Measurements from ENCODE around the gene GUCY1A1. TPM values are rescaled to one million over a fixed set of nuclear protein-coding genes. Genes with fewer than 3 reads are reported as not detected.

Gene GUCY1A1
- total RNA-seq, 1 experiment from 2014 or later = 23.6 TPM

DNA sequence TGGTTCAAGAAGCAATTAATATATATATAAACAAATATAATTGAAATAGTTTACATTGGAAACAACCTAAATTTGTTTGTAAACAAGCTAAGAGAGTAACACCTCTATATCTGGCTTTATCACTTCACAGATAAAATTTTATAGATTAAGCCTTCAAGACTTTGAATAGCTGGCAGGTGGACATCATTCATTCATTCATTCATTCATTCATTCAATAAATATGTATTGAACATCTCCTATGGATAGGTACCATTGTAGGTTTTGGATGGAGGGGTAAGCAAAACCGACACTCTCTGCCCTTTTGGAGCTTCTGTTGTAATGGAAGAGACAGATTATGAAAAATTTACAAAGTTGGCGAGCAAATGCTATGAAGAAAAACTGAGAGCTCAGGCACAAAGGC is 35.2 kb downstream of the GUCY1A1 start:
- no peak overlapping the region for H3K4me3 Mint-ChIP-seq (ENCODE audit: low read depth, unreplicated experiment)
- DNase-seq = no peak
- CTCF ChIA-PET = no interaction called here
- BruUV-seq (replicated peaks) = no TSS peak
- H3K9me3 Mint-ChIP-seq (ENCODE audit: low read depth, unreplicated experiment) = no peaks in the 10 kb centered on the region
- H3K4me1 Mint-ChIP-seq (ENCODE audit: low read depth, unreplicated experiment) = peaks cover 43% of the 10 kb centered on the region
- TF ChIP-seq, protein P1, sequence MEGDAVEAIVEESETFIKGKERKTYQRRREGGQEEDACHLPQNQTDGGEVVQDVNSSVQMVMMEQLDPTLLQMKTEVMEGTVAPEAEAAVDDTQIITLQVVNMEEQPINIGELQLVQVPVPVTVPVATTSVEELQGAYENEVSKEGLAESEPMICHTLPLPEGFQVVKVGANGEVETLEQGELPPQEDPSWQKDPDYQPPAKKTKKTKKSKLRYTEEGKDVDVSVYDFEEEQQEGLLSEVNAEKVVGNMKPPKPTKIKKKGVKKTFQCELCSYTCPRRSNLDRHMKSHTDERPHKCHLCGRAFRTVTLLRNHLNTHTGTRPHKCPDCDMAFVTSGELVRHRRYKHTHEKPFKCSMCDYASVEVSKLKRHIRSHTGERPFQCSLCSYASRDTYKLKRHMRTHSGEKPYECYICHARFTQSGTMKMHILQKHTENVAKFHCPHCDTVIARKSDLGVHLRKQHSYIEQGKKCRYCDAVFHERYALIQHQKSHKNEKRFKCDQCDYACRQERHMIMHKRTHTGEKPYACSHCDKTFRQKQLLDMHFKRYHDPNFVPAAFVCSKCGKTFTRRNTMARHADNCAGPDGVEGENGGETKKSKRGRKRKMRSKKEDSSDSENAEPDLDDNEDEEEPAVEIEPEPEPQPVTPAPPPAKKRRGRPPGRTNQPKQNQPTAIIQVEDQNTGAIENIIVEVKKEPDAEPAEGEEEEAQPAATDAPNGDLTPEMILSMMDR (IDR thresholded peaks at IDR 0.05; ENCODE audit: unreplicated experiment) = no peak
- intact Hi-C loops (cut with micrococcal nuclease; ENCODE audit: unreplicated experiment) = loop anchor here (5.0 kb wide), 1 partner anchor 55 kb away; the partner anchor contains the start of gene GUCY1B1
- peaks cover 11% of the 10 kb centered on the region for H3K36me3 Mint-ChIP-seq (ENCODE audit: insufficient read depth, unreplicated experiment)
- H3K27ac Mint-ChIP-seq (ENCODE audit: unreplicated experiment) = no peak overlapping the region
- H3K27me3 Mint-ChIP-seq (ENCODE audit: unreplicated experiment) = no peaks in the 10 kb centered on the region

DNA sequence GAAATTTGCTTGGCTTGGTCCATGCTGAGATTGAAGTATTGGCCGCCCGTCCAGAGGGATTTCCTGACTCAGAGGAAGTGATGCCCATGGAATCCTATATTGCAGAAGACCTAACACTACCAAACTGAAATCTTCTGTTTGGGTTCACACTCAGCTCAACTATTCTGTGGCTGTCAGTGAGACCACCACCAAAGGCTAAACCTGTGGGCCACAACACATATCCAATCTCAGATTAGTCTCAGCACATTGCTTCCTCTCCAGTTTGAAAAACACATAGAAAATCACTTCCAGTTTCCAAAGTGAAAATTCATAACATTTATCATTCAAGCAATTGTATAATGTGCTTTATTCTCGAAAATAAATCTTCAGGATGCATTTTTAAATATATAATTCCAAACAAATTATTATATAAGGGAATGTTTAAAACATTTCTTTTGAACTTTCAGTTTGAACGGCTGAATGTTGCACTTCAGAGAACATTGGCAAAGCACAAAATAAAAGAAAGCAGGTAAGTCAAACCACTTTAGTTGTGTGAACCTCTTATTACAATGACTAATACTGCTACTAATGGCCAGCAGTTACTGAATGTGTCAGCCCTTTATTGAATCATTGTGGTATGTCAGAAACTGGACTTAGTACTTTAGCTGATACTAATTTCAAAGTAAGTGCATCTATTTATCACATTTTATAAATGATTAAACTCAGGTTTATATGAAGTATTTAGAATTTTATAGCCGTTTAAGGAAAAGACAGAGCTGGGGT is 37.0 kb downstream of the GUCY1A1 start:
- intact Hi-C loops (cut with micrococcal nuclease; ENCODE audit: unreplicated experiment) = loop anchor here (5.0 kb wide), 1 partner anchor 54 kb away; the partner anchor contains the start of gene GUCY1B1
- BruUV-seq (replicated peaks) = no TSS peak
- Mint-ChIP-seq H3K9me3 (ENCODE audit: low read depth, unreplicated experiment) (no peaks in the 10 kb centered on the region), H3K36me3 (ENCODE audit: insufficient read depth, unreplicated experiment) (peaks cover 8% of the 10 kb centered on the region), H3K4me1 (ENCODE audit: low read depth, unreplicated experiment) (peaks cover 32% of the 10 kb centered on the region), H3K4me3 (ENCODE audit: low read depth, unreplicated experiment) (no peak overlapping the region), H3K27me3 (ENCODE audit: unreplicated experiment) (no peaks in the 10 kb centered on the region), H3K27ac (ENCODE audit: unreplicated experiment) (peak overlapping the region; percentile 77)
- no peak for DNase-seq
- CTCF ChIA-PET = interaction anchor here (1.0 to 1.2 kb wide), 2 partner anchors 83 to 174 kb away, joined by 3 to 5 read pairs; no protein-coding TSS in a partner anchor
- TF ChIP-seq, protein P1 (IDR thresholded peaks at IDR 0.05; ENCODE audit: unreplicated experiment) = no peak

DNA sequence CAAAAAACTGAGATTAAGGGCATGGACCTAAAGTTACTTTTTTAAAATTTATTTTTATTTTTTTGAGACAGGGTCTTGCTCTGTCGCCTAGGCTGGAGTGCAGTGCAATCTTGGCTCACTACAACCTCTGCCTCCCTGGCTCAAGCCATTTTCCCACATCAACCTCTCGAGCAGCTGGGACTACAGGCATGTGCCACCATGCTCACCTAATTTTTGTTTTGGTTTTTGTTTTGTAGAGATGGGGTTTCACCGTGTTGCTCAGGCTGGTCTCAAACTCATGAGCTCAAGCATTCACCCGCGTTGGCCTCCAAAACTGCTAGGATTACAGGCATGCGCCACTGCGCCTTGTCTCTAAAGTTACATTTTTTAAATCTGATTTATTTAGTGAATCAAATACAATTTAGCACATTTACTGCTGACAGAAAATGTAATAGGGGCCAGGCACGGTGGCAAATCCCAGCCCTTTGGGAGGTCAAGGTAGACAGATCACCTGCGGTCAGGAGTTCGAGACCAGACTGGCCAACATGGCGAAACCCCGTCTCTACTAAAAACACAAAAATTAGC is 38.3 kb downstream of the GUCY1A1 start:
- CTCF ChIA-PET = interaction anchor here (0.7 to 1.0 kb wide), 3 partner anchors 8 to 286 kb away, joined by 3 to 5 read pairs (median 4); no protein-coding TSS in a partner anchor

DNA sequence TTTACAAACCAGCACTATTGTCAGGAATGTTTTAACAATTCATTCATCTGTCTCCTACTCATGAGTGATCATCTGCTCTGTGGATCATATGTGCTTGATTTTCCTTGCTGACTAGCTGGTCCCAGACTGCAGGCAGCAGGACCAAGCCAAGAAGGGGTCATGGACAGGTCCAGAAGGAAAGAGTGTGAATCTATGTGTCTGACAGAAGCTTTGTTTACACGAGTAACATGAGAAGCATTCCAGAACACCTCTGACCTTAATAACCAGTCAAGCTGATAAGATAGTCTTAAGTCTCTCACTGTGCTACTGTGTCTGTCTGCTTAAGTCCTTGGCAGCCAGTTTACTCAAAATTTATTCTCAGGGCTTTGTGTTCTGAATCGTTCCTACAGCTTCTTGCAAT is 39.0 kb downstream of the GUCY1A1 start:
- Mint-ChIP-seq H3K36me3 (ENCODE audit: insufficient read depth, unreplicated experiment) (peaks cover 5% of the 10 kb centered on the region), H3K4me1 (ENCODE audit: low read depth, unreplicated experiment) (peaks cover 32% of the 10 kb centered on the region), H3K9me3 (ENCODE audit: low read depth, unreplicated experiment) (no peaks in the 10 kb centered on the region), H3K27ac (ENCODE audit: unreplicated experiment) (peak overlapping the region; percentile 64), H3K27me3 (ENCODE audit: unreplicated experiment) (no peaks in the 10 kb centered on the region), H3K4me3 (ENCODE audit: low read depth, unreplicated experiment) (peak overlapping the region; percentile 36)
- peak; percentile 11 for DNase-seq
- intact Hi-C loops (cut with micrococcal nuclease; ENCODE audit: unreplicated experiment) = no loop called here
- CTCF ChIA-PET = interaction anchor here (0.7 kb wide), 2 partner anchors 9 to 287 kb away, joined by 3 to 4 read pairs; no protein-coding TSS in a partner anchor
- TF ChIP-seq, protein P1 (IDR thresholded peaks at IDR 0.05; ENCODE audit: unreplicated experiment) = no peak
- no TSS peak for BruUV-seq (replicated peaks)

More for the DNA sequence above, 38.3 kb downstream of the GUCY1A1 start:
- no TSS peak for BruUV-seq (replicated peaks)
- Mint-ChIP-seq H3K36me3 (ENCODE audit: insufficient read depth, unreplicated experiment) (peaks cover 5% of the 10 kb centered on the region), H3K27me3 (ENCODE audit: unreplicated experiment) (no peaks in the 10 kb centered on the region), H3K4me1 (ENCODE audit: low read depth, unreplicated experiment) (peaks cover 32% of the 10 kb centered on the region), H3K4me3 (ENCODE audit: low read depth, unreplicated experiment) (no peak overlapping the region), H3K27ac (ENCODE audit: unreplicated experiment) (no peak overlapping the region), H3K9me3 (ENCODE audit: low read depth, unreplicated experiment) (no peaks in the 10 kb centered on the region)
- intact Hi-C loops (cut with micrococcal nuclease; ENCODE audit: unreplicated experiment) = loop anchor here (5.0 kb wide), 1 partner anchor 52 kb away; the partner anchor contains the start of gene GUCY1B1
- TF ChIP-seq, protein P1 (IDR thresholded peaks at IDR 0.05; ENCODE audit: unreplicated experiment) = no peak
- DNase-seq = no peak

Measured in Calu3 (cell line).